ENCODE measurements around the gene SLC22A1.

SLC22A1 gene

DNA sequence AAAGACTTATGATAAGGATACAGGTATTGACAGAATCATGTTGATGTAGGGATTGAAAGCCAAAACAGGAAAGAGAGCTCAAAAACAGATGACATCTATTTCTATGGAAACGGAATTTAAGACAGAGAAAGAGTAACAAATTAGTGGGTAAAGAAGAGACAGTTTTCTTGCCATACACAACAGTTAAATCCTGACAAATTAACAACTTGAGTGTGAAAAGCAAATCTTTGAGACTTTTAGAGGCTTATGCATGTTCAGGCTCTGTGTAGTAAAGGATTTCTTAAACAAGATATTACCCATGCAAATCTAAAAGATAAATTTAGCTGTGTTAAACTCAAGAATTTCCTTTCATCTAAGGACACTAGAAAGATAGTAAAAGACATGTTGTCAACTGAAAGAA lies 68.5 kb downstream of the SLC22A1 start:
- Histone ChIP-seq H3K27me3 (ENCODE audit: control insufficient read depth, insufficient read depth, low read length) (no peaks in the 10 kb centered on the region), H3K27ac (no peak overlapping the region), H2AFZ (no peak overlapping the region), H3K79me2 (no peaks in the 10 kb centered on the region), H3K4me3 (ENCODE audit: low read depth, low read length) (no peak overlapping the region), H3K4me2 (ENCODE audit: low read length) (no peak overlapping the region), H3K36me3 (ENCODE audit: control insufficient read depth, insufficient read depth, low read length) (no peaks in the 10 kb centered on the region), H3K9ac (no peak overlapping the region), H3K9me3 (ENCODE audit: control insufficient read depth, low read length) (no peaks in the 10 kb centered on the region), H3K4me1 (no peaks in the 10 kb centered on the region)
- TF ChIP-seq, protein P1, sequence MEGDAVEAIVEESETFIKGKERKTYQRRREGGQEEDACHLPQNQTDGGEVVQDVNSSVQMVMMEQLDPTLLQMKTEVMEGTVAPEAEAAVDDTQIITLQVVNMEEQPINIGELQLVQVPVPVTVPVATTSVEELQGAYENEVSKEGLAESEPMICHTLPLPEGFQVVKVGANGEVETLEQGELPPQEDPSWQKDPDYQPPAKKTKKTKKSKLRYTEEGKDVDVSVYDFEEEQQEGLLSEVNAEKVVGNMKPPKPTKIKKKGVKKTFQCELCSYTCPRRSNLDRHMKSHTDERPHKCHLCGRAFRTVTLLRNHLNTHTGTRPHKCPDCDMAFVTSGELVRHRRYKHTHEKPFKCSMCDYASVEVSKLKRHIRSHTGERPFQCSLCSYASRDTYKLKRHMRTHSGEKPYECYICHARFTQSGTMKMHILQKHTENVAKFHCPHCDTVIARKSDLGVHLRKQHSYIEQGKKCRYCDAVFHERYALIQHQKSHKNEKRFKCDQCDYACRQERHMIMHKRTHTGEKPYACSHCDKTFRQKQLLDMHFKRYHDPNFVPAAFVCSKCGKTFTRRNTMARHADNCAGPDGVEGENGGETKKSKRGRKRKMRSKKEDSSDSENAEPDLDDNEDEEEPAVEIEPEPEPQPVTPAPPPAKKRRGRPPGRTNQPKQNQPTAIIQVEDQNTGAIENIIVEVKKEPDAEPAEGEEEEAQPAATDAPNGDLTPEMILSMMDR (IDR thresholded peaks at IDR 0.05) = no peak

DNA sequence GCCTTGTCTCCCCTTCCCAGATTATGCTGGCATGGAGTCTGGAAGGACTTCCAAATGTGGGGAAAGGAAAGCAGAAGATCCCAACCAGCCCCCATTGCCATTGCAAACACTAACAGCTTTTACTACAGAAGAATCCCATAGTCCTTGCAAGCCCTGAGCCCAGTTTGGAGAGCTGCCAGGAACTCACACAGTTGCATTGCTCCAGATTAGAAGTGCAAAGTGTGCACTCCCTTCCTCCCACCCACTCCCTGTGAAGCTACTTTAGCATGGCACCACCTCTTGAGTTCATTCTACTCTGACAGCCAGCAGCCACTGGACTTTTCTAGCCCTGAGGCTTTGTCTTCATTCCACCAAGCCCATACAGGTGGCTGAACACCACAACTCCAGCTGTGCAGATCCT lies 69.4 kb downstream of the SLC22A1 start:
- no peak overlapping the region for H3K9ac ChIP-seq
- no peaks in the 10 kb centered on the region for H3K36me3 ChIP-seq (ENCODE audit: control insufficient read depth, insufficient read depth, low read length)
- H3K4me2 ChIP-seq (ENCODE audit: low read length) = no peak overlapping the region
- no peak overlapping the region for H3K4me3 ChIP-seq (ENCODE audit: low read depth, low read length)
- no peaks in the 10 kb centered on the region for H3K4me1 ChIP-seq
- H2AFZ ChIP-seq = no peak overlapping the region
- no peaks in the 10 kb centered on the region for H3K9me3 ChIP-seq (ENCODE audit: control insufficient read depth, low read length)
- TF ChIP-seq, protein P1 (IDR thresholded peaks at IDR 0.05) = no peak
- no peaks in the 10 kb centered on the region for H3K79me2 ChIP-seq
- no peaks in the 10 kb centered on the region for H3K27me3 ChIP-seq (ENCODE audit: control insufficient read depth, insufficient read depth, low read length)
- H3K27ac ChIP-seq = no peak overlapping the region

DNA sequence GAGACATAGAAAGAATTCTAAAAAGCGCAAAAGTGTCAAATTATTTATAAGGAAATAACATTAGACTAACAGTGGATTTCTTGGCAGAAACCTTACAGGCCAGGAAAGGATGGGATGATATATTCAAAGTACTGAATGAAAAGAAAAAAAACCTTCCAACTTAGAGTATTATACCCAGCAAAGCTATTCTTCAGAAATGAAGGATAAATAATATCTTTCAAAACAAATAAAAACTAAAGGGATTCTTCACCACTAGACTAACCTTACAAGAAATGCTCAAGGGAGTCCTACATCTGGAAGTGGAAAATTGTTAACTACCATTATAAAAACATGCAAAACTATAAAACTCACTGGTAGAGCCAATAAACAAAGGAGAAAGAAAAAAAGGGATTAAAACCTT lies 71.2 kb downstream of the SLC22A1 start:
- no peaks in the 10 kb centered on the region for H3K79me2 ChIP-seq
- H3K4me1 ChIP-seq = no peaks in the 10 kb centered on the region
- H3K9ac ChIP-seq = no peak overlapping the region
- H3K36me3 ChIP-seq (ENCODE audit: control insufficient read depth, insufficient read depth, low read length) = no peaks in the 10 kb centered on the region
- H3K9me3 ChIP-seq (ENCODE audit: control insufficient read depth, low read length) = no peaks in the 10 kb centered on the region
- H2AFZ ChIP-seq = no peak overlapping the region
- TF ChIP-seq, protein P1 (IDR thresholded peaks at IDR 0.05) = no peak
- no peak overlapping the region for H3K27ac ChIP-seq
- H3K27me3 ChIP-seq (ENCODE audit: control insufficient read depth, insufficient read depth, low read length) = no peaks in the 10 kb centered on the region
- H3K4me3 ChIP-seq (ENCODE audit: low read depth, low read length) = no peak overlapping the region
- no peak overlapping the region for H3K4me2 ChIP-seq (ENCODE audit: low read length)

DNA sequence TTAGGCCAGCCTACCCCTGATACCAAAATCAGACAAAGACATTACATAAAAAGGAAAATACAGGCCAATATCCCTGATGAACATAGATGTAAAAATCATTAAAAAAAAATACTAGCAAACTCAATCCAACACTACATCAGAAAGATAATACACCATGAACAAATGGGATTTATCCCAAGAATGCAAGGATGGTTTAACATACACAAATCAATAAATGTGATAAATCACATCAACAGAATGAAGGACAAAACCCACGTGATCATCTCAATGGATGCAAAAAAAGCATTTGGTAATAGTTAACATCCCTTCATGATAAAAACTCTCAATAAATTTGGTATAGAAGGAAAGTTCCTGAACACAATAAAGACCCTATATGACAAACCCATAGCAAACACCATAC lies 73.2 kb downstream of the SLC22A1 start:
- Histone ChIP-seq H3K9me3 (ENCODE audit: control insufficient read depth, low read length) (no peaks in the 10 kb centered on the region), H3K27ac (no peak overlapping the region), H3K27me3 (ENCODE audit: control insufficient read depth, insufficient read depth, low read length) (no peaks in the 10 kb centered on the region), H3K9ac (no peak overlapping the region), H3K4me3 (ENCODE audit: low read depth, low read length) (no peak overlapping the region), H3K4me2 (ENCODE audit: low read length) (no peak overlapping the region), H3K36me3 (ENCODE audit: control insufficient read depth, insufficient read depth, low read length) (no peaks in the 10 kb centered on the region), H2AFZ (no peak overlapping the region), H3K79me2 (no peaks in the 10 kb centered on the region), H3K4me1 (no peaks in the 10 kb centered on the region)
- TF ChIP-seq, protein P1 (IDR thresholded peaks at IDR 0.05) = no peak

DNA sequence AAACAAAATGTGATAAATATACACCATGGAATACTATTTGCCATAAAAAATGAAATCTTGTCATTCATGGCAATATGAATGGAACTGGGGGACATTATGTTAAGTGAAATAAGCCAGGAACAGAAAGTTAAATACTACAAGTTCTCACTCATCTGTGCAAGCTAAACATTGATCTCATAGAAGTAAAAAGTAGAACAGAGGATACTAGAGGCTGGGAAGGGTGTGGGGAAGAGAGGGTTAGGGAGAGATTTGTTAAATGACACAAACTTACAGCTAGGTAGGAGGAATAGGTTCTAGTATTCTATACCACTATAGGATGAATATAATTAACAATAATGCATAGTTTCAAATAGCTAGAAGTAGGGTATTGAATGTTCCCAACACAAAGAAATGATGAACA lies 76.0 kb downstream of the SLC22A1 start:
- Histone ChIP-seq H3K79me2 (no peaks in the 10 kb centered on the region), H3K4me2 (ENCODE audit: low read length) (no peak overlapping the region), H3K27me3 (ENCODE audit: control insufficient read depth, insufficient read depth, low read length) (no peaks in the 10 kb centered on the region), H3K4me1 (no peaks in the 10 kb centered on the region), H3K36me3 (ENCODE audit: control insufficient read depth, insufficient read depth, low read length) (no peaks in the 10 kb centered on the region), H3K9me3 (ENCODE audit: control insufficient read depth, low read length) (no peaks in the 10 kb centered on the region), H2AFZ (no peak overlapping the region), H3K27ac (no peak overlapping the region), H3K4me3 (ENCODE audit: low read depth, low read length) (no peak overlapping the region), H3K9ac (no peak overlapping the region)
- TF ChIP-seq, protein P1 (IDR thresholded peaks at IDR 0.05) = no peak
